ENCODE results near the gene SPATA9.

SPATA9 gene

DNA sequence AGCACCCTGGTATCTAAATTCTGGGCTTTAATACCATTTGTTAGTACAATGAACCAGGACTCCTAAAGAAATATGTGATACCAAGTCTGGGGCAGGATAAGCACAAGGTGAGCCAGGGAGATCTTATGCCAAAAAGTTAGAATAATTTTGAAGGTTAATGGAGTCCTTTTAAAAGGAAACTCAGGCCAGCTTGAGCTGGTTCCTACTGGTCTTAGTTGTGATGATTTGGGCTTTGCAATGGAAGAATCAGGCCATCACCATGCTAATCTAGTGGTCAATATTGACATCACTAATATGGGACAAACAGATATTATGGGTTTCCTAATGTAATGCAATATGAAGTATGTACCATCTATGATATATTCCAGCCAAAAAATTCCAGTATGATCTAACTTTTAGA lies 7.5 kb upstream of the SPATA9 start:
- no peak for DNase-seq (ENCODE audit: low read depth, low spot score)
- no peak overlapping the region for H3K27ac ChIP-seq

DNA sequence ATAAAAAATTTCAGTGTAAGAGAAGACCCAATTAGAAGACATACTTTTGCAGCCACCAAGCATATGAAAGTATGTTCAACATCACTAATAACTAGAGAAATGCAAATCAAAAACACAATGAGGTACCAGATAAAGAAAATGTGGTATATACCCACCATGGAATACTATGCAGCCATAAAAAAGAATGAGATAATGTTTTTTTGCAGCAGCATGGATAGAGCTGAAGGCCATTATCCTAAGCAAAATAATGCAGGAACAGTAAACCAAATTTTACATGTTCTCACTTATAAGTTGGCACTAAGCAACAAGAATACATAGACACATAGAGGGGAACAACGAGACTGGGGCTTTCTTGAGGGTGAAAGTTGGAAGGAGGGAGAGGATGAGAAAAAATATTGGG lies 6.9 kb upstream of the SPATA9 start:
- no peak for DNase-seq (ENCODE audit: low read depth, low spot score)
- H3K27ac ChIP-seq = no peak overlapping the region

DNA sequence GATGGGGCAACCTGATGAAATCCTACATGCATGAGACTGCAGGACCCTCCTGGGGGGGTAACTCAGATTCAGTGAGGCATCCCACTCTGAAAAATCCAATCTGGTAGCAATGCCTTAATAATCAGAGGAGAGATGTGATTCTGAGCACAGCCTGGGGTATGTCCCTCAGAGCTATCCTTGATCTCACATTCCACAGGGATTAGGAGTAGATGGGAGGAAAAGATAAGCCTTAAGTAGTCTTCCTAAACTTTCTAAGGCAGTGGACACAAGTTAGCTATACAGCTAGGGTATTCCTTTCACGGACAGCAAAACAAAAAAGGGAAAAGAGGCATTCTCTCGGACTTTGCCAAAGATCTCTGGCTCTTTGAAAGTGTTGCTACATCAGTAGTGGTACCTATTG lies 3.9 kb upstream of the SPATA9 start:
- no peak for DNase-seq (ENCODE audit: low read depth, low spot score)
- no peak overlapping the region for H3K27ac ChIP-seq

DNA sequence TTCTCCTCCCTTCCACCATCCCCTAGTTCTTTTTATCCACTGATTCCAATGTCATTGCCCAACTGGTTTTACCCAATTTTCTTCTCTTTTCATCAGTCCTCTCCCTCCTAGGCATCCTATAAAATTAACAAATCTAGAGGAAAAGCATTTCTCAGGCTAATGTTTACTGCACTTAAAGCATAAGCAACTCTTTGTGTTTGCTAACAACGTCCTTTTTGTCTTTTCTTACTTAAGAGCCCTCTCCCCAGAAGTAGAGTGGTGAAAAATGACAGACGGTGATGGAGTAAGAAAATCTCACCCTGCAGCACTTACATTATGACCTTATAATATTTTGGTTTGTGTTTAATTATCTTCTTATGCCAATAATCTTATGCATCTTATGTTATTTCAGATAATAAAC lies 1.6 kb upstream of the SPATA9 start:
- no peak overlapping the region for H3K27ac ChIP-seq
- no peak for DNase-seq (ENCODE audit: low read depth, low spot score)

DNA sequence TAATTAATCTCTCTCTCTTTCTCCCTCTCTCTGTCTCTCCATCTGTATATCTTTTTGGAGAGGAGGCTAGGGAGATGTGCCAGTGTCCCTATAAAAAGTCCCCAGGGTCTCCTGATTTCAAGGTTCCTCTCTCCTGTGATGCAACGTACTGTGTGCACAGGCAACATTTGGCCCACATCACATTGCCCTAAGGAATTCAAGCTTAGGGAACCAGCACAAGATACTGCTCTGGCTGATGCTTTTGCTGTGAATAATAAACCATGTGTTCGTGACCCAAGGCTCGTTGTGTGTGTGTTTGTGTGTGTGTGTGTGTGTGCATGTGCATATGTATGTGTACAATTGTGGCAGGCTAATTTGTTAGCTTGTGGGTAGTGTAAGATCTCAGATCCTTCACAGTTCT lies 9.7 kb downstream of the SPATA9 start:
- H3K27ac ChIP-seq = no peak overlapping the region
- no peak for DNase-seq (ENCODE audit: low read depth, low spot score)

DNA sequence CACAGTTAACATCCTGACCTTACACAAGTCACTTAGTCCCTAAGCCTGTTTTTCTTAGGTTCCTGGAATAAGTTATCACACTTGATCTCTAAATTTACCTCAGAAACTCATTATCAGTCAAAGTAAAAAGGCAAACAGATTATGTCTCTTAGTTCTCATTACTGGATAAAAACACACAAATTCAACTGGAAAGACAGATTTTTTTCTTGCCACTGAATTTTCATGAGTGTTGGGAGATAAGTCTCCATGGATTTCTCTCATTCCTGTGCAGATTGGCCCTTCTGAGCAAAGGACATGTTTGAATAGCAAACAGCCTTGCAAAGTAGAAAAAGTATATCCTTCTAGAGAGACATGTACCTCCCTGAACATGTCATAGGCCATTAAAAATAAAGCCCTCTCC lies 10.2 kb downstream of the SPATA9 start:
- H3K27ac ChIP-seq = no peak overlapping the region
- no peak for DNase-seq (ENCODE audit: low read depth, low spot score)

DNA sequence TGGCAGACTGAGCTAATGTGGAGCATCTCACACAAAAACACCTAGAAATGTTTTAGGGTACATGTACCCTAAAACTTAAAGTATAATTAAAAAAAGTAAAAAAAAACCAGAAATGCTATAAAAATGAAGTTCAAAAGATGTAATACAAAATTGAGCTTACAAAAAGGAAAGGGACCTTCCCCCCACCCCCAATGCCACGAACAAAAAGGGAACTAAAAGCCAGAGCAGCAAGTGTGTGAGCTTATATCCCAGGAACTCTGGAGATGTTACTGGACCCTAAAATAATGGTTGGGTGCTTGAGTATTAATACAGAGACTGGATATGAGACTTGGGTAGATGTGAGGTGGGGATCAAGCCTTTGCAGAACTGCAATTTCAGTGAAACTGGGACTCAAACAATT lies 11.0 kb downstream of the SPATA9 start:
- DNase-seq (ENCODE audit: low read depth, low spot score) = no peak
- no peak overlapping the region for H3K27ac ChIP-seq

DNA sequence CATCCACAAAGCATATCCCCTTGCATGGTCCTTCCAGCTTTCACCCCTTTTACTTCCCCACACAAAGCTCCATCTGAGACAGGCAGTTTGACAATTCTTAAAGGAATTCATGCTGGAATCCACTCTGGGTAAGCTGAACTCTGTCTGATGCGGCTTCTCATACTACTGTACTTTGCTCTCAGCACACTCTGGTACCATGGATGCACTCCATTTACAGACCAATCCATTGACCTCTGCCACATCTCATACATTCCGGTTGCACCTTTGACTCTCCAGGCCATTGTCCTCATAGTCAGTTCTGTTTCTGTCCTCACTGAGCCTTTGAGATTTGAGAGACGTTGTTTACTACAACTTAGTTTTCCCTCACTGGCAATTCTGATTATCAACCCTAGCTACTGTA lies 12.2 kb downstream of the SPATA9 start:
- H3K27ac ChIP-seq = no peak overlapping the region
- DNase-seq (ENCODE audit: low read depth, low spot score) = no peak

DNA sequence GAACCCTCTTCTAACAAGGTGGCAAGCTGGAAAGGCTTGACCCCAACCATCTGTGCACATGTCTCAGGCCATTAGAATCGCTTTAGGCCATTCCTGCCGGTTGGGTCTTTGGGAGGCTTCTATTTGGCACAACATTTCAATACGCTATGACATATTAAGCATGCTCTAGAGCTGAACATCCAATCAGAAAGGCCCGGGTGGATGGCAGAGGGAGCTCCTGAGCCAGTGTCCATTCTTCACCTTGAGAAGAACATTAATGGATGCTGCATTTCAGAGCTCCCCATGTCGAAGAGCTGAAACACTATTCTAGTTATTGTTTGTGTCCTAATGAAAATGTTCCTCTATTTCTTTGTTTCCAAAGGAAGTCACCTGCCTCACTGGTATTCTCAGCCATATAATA lies 12.8 kb downstream of the SPATA9 start:
- DNase-seq (ENCODE audit: low read depth, low spot score) = no peak
- no peak overlapping the region for H3K27ac ChIP-seq

DNA sequence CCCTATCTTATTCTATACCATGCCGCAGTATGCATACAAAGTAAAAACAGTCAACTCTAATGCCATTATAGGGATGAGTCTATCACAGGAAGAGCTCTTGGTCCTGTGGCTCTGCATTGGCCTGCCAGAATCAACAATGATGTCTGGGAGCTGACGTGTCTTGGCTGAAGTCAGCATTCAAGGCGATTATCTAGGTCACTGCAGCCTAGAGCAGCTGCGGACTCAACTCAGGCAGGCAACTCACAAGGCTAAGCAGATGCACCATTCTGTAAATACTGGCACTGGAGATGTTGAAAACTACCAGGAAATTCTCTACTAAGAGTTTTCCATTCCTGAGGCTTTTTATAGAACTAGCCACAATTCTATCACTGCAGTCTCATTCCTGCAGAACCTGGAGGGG lies 13.3 kb downstream of the SPATA9 start:
- no peak for DNase-seq (ENCODE audit: low read depth, low spot score)

DNA sequence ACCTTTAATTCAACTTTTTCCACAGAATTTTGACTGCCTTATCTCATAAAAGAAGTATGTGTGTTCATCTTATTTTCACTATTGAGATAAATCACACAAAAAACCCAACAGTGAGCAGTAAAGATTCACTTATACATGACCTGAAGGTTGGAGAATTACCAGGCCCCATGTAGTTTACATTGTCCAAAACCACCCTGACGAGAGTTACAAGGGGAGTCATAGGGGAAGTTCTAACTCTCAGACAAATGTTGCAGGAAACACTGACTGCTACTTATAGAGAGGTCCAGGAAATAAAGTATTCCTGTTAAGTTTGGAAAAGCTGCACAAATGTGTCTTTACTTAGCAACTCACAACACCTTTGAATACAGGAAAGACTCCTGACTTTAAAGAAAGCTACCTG lies 14.1 kb downstream of the SPATA9 start:
- DNase-seq (ENCODE audit: low read depth, low spot score) = no peak
- no peak overlapping the region for H3K27ac ChIP-seq

More for the DNA sequence above, 13.3 kb downstream of the SPATA9 start:
- no peak overlapping the region for H3K27ac ChIP-seq

DNA sequence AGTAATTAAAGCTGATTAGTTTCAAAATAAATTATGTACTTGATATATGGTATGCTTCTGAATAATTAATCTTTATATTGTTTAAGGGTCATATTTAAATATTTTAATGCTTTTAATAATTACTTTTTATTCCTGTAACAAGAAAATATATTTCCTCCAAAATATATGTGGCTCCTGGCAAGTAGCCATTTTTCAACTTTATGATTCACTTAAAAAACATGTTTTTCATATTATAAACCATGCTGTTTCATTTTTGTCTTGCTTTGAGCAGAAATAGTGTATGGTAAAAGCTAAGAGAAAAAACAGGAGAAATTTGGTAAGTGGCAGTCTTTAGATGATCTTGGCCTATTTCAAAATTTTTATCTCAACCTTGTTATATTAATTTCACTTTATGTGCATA lies 14.6 kb downstream of the SPATA9 start:
- no peak overlapping the region for H3K27ac ChIP-seq
- DNase-seq (ENCODE audit: low read depth, low spot score) = no peak

DNA sequence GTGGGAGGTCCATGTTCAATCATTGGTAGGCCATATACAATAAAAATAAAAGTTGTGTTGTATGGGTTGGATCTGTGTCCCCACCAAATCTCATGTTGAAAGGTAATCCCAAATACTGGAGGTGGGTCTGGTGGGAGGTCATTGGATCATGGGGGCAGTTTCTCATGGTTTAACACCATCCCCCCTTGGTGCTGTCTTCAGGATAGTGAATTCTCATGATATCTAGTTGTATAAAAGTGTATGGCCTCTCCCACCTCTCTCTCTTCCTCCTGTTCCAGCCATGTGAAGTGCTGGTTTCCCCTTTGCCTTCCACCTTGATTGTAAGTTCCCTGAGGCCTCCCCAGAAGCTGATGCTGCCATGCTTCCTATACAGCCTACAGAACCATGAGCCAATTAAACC lies 15.1 kb downstream of the SPATA9 start:
- H3K27ac ChIP-seq = no peak overlapping the region
- no peak for DNase-seq (ENCODE audit: low read depth, low spot score)

DNA sequence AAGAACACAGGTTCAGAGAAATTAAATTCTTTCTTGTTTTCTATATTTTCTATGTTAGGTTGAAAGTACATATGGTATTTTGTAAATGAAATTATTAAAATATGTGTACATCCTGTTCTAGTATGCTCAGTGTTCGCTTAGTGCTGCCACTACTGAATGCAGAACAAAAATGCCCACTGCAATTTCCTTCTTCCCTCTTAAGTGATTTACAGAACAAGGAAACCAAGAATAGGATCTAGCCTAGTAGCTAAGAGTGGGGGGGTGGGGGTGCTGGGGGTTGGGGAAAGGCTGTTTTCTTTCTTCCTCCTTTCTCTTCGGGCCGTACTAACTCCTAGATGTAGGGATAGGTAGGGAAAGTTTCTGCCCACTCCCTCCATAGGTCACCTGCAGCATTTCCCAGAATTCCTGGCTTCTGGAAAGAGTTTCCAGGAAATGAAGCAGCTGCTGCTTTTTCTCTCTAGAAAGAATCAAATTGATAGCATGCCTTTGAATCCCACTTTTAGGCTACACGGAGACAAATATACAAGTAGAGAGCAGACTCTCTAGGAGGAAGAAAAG lies 15.7 kb downstream of the SPATA9 start:
- H3K27ac ChIP-seq = no peak overlapping the region
- no peak for DNase-seq (ENCODE audit: low read depth, low spot score)

DNA sequence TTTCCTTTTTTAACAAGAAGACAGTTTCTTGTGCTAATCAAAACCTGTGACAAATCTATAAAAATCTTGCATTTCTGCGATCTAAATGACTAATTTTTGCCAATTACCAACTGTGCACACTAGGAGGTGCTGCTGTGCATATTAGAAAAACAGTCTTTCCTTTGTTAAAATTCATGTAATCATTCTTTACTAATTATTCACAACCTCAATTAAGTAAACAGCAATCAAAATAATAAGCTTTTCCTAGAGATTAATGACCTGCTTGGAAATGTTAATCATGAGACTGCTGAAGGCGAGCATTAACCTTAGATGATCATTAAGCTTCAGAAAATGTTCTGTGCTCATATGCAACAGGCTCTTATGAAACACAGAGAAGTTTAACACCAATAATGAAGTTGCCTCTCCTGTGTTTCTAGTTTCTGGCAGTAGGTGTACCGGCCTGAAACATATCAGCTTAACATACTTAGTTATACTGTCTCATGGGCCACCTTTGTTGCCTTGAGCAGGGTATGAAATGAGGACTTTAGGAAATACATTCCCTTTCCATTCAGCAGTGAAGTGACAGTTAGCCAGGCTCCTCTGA lies 18.5 kb downstream of the SPATA9 start:
- DNase-seq (ENCODE audit: low read depth, low spot score) = no peak

DNA sequence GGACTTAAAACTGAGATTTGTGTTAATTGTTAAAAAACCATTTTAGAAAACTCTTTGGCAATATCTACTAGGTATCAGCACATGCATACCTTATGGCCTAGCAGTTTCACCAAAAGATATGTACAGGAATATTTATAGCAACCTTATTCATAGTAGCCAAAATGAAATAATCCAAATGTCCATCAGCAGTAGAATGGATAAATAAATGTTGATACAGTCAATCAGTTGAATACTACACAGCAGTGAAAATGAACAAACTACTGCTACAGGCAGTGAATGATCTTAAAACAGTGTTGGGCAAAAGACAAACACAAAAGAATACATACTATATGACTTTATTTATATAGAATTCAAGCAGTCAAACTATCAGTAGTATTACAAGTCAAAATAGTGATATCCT lies 19.8 kb downstream of the SPATA9 start:
- DNase-seq (ENCODE audit: low read depth, low spot score) = no peak
- no peak overlapping the region for H3K27ac ChIP-seq

More for the DNA sequence above, 18.5 kb downstream of the SPATA9 start:
- no peak overlapping the region for H3K27ac ChIP-seq

DNA sequence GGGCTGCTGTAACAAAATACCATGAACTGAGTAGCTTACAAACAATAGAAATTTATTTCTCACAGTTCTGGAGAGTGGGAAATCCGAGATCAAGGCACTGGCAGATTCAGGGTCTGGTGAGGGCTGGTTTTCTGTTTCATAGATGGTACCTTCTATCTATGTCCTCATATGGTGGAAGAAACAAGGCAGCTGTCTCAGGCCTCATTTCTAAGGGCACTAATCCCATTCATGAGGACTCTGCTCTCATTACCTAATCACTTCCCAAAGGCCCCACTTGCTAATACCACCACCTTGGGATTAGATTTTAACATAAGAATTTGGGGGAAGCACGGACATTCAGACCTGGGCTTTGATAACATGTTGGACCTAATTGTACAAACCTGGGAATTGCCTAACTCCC lies 22.7 kb downstream of the SPATA9 start:
- no peak for DNase-seq (ENCODE audit: low read depth, low spot score)
- no peak overlapping the region for H3K27ac ChIP-seq

DNA sequence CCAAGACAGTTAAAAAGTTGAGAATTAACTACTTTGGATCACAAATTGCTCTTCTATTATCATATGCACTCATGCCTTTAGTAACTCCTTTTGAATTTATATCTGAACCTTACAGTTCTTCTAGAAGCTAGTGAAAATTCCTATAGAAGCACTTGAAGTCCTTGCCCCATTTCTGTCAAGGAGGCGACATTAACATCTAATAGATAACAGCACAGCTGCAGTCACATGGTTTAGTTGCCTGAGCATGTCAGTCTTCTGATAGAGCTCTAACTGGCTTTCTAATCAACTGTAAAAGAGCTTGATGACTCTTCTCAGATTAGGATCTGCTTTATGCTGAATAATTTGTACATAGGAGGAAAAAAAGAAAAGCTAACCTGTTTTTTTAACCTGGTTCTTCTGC lies 27.2 kb downstream of the SPATA9 start:
- H3K27ac ChIP-seq = no peak overlapping the region
- no peak for DNase-seq (ENCODE audit: low read depth, low spot score)

DNA sequence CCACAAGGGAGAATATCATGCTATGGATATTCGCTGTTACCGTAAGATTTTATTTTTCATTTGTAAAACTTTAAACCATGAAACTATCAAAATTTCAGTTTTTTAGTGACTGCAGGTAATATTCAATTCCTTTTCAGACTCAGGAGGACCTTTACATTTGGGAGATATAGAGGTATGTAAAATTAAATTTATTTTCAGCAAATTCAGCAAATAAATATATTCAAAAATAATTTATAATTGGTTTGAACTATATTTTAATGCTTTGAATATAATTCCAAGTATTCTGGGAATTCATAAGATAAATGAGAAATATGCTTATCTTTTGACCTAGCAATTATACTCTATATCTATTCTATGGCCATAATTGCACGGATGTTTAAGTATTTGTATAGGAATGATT lies 28.6 kb downstream of the SPATA9 start:
- no peak for DNase-seq (ENCODE audit: low read depth, low spot score)
- no peak overlapping the region for H3K27ac ChIP-seq

DNA sequence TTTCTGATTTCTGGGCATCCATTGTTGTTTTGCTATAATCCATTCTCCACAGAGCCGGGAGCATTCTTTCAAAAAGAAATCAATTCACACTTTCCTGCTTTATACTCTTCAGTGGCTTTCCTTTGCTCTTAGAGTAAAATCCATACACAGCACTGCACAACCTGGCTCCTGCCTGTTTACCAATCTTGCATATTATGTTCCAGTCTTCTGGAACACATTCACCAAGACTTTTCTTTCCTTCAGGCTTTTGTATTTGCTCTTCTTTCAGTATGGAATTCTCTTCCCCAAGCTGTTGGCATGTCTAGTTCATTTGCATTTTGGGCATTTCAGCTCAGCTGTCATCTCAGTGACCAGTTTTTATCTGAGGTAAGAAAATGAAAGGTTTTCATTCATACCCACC lies 29.9 kb downstream of the SPATA9 start:
- H3K27ac ChIP-seq = no peak overlapping the region
- DNase-seq (ENCODE audit: low read depth, low spot score) = no peak

DNA sequence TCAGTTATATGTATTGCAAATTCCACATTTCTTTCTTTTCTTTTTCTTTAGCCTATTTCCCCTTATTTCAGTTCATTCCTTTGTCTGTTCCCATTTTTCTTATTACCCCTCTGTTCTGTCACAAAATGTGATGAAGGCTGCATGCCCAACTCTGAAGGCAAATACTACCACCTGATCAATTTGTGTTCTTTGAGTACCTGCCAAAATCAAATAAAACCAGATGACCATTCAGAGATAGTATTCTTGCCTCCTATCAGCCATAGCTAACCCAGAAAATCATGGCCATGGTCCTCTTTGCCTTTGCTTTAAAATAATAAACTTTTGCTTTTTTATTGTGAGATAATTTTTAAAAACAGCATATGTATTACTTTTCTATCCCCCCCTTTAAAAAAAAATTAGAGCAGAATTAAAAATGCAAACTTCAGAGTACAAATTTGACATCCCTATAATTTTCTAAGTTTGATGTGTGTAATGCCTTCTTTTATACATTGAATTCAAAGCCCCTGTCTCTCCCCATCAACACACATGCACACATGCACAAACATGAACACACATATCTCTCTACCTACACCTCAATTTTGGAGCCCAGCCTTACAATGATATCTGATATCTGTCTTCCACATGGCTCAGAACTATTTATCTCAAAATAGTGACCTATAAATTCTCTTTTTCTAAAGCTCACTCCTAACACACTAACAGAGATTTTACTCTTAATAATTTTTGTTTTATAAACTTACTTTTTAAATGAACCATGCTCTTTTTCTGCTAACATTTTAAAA lies 32.8 kb downstream of the SPATA9 start:
- DNase-seq (ENCODE audit: low read depth, low spot score) = no peak
- no peak overlapping the region for H3K27ac ChIP-seq

DNA sequence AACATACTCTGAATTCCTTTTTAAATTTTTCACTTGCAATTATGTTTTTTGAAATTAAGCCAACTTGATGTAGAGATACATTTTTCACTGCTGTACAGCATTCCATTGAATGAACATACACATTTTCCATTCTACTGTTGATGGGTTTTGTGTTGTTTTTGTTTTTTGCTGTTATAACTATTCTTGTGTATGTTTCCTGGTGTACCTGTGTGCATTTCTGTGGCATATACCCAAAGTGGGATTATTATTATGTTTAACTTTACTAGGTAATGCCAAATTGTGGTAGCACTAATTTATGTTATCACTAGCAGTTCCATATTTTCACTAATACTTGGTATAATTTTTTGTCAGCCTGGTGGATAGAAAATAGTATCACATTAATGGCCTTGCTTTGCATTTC lies 33.5 kb downstream of the SPATA9 start:
- H3K27ac ChIP-seq = no peak overlapping the region
- no peak for DNase-seq (ENCODE audit: low read depth, low spot score)
